ENCODE results near the gene TLX2.

TLX2 gene

GRCh38 chr2:74513605-74514367 is 464 bp upstream of the TLX2 start:
- DNase-seq, result peak; percentile 78

- DNase-seq, result no peak
Measured at GRCh38 chr2:74515271-74515980, 1.2 kb downstream of the TLX2 start.

GRCh38 chr2:74515981-74516633 is 1.9 kb downstream of the TLX2 start:
- DNase-seq, result no peak

GRCh38 chr2:74516650-74517049 is 2.4 kb downstream of the TLX2 start:
- DNase-seq, result no peak

GRCh38 chr2:74522516-74522915 is 8.3 kb downstream of the TLX2 start:
- no peak for DNase-seq

- no peak for DNase-seq
Measured at GRCh38 chr2:74524005-74524404, 9.8 kb downstream of the TLX2 start.

- DNase-seq, result no peak
Measured at GRCh38 chr2:74524955-74525716, 10.9 kb downstream of the TLX2 start.

GRCh38 chr2:74525717-74526648 is 11.7 kb downstream of the TLX2 start, which contains the start of gene DQX1:
Gene DQX1, minus strand, starts transcription at chr2:74526231. Its CDS starts 502 bp downstream, at chr2:74525729.
- no peak for DNase-seq

GRCh38 chr2:74526649-74527230 is 12.5 kb downstream of the TLX2 start:
- DNase-seq, result no peak

- no peak for DNase-seq
Measured at GRCh38 chr2:74527741-74528140, 13.5 kb downstream of the TLX2 start.

GRCh38 chr2:74528600-74529356 is 14.5 kb downstream of the TLX2 start:
- no peak for DNase-seq

- peak; percentile 99 for DNase-seq
Measured at GRCh38 chr2:74529357-74530238, 15.3 kb downstream of the TLX2 start, which contains the start of the genes AUP1 and HTRA2. Gene AUP1, minus strand, starts transcription at chr2:74529706. Its CDS starts 77 bp downstream, at chr2:74529629. Gene HTRA2, plus strand, starts transcription at chr2:74529933. Its CDS starts 74 bp downstream, at chr2:74530007.

- DNase-seq, result peak; percentile 53
Measured at GRCh38 chr2:74530239-74531187, 16.3 kb downstream of the TLX2 start.

GRCh38 chr2:74531666-74532065 is 17.4 kb downstream of the TLX2 start:
- DNase-seq, result no peak

- peak; percentile 20 for DNase-seq
Measured at GRCh38 chr2:74532222-74532621, 18.0 kb downstream of the TLX2 start.

- DNase-seq, result no peak
Measured at GRCh38 chr2:74533464-74533863, 19.2 kb downstream of the TLX2 start.

- no peak for DNase-seq
Measured at GRCh38 chr2:74534411-74534810, 20.2 kb downstream of the TLX2 start.

- DNase-seq, result no peak
Measured at GRCh38 chr2:74535440-74535965, 21.3 kb downstream of the TLX2 start.
